Memory B cell (primary cell): Measurements from ENCODE around the gene SMIM41.

Experiments used
- ATAC-seq: fragments of 150-1000 bp; cut with Tn5 transposase; 2 replicates; pipeline ENCODE4 v1.10.0; 2021; ENCODE audit warnings: low read depth, mild to moderate bottlenecking, moderate library complexity
- DNase-seq, 2 donors: peaks; one replicate each; pipeline ENCODE4 v3.0.0; 2022; ENCODE audit warnings: low spot score in 2 of 2
- H3K27ac Mint-ChIP-seq: one replicate; pipeline ENCODE4 v1.8.0; 2022; ENCODE audit warnings: mild to moderate bottlenecking, moderate library complexity, mixed read lengths
- H3K27me3 Mint-ChIP-seq: one replicate; pipeline ENCODE4 v1.8.0; 2022; ENCODE audit warnings: mixed read lengths
- H3K36me3 Mint-ChIP-seq: one replicate; pipeline ENCODE4 v1.8.0; 2022; ENCODE audit warnings: mild to moderate bottlenecking, mixed read lengths
- H3K4me1 Mint-ChIP-seq: one replicate; pipeline ENCODE4 v1.8.0; 2022; ENCODE audit warnings: mixed read lengths
- H3K4me3 Mint-ChIP-seq: one replicate; pipeline ENCODE4 v1.8.0; 2022; ENCODE audit warnings: mild to moderate bottlenecking, moderate library complexity, mixed read lengths
- H3K9me3 Mint-ChIP-seq: one replicate; pipeline ENCODE4 v1.8.0; 2022; ENCODE audit warnings: mixed read lengths

Gene SMIM41

DNA sequence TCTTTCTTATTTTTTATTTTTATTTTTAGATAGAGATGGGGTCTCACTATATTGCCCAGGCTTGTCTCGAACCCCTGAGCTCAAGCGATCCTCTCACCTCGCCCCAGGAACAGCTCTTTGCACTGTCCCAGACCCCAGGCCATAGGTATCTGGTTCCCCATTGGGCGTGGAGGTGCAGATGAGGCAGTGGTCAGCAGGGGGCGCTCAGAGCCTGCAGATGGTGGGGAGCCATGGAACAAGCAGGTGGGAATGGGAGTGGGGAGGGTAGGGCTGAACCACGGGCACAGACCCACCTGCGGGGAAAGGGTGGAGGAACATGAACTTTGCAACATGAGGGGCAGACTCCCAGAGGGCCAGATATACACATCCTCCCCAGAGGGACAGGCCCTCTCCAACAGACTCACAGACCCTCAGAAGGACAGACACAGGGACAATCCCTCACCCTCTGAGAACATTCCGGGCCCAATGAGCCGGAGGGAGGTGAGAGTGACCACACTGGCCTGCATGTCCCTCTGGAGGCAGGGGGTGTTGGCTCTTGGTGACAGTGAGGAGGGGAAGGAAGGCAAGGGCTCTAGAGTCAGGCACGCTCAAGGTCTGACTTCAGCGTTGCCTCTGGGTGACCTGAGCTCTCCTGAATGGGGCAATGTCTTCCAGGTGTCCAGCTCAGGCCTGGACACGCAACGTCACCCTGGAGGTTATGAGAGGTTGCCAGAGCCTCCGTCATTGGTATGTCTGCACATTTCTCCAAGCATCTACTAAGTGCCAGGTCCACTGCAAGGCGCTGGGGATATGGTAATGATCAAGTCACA, 77.5 kb downstream of the SMIM41 start:
- H3K4me3 Mint-ChIP-seq, result no peak overlapping the region
- peak; percentile 51 to 66 for DNase-seq
- peaks cover 10% of the 10 kb centered on the region for H3K27me3 Mint-ChIP-seq
- H3K27ac Mint-ChIP-seq, result no peak overlapping the region
- H3K4me1 Mint-ChIP-seq, result peaks cover 9% of the 10 kb centered on the region
- H3K9me3 Mint-ChIP-seq, result peaks cover 4% of the 10 kb centered on the region
- peak; percentile 46 for ATAC-seq
- peaks cover 3% of the 10 kb centered on the region for H3K36me3 Mint-ChIP-seq

DNA sequence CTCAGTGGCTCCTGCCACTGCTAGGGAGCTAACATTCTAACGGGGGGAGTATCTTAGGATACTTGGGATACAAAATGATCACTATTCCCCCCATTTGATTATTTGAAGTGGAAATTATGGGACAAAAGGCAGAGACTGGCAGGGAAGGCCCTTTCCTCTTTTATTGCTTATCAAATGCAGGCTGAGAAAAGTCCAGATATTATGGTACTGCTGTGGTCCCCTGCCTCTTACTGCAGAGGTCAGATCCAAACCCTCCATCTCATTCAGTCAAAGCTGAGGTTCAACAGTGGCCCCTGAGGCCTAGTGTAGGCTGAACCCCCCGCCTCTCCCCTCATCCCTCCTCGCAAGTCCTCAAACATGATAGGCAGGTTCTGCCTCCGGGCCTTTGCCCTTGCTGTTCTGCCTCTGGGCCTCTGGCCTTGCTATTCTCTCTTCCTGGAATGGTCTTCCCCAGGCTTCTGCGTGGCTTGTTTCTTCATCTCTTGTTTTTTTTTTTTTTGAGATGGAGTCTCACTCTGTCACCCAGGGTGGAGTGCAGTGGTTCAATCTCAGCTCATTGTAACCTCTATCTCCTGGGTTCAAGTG, 78.2 kb downstream of the SMIM41 start:
- Mint-ChIP-seq H3K4me3 (no peak overlapping the region), H3K36me3 (peaks cover 3% of the 10 kb centered on the region), H3K27ac (no peak overlapping the region), H3K27me3 (peaks cover 9% of the 10 kb centered on the region), H3K9me3 (peaks cover 4% of the 10 kb centered on the region), H3K4me1 (peaks cover 9% of the 10 kb centered on the region)
- ATAC-seq (no peak), DNase-seq (no peak)
